Activated T-cell treated with anti-CD3 and anti-CD28 coated beads, Interleukin-2, amount 50 U/mL, for 48 hours (primary cell): ENCODE results near the gene NEURL1B.

Experiments used
- DNase-seq, 2 experiments: peaks; one replicate each; pipeline ENCODE4 v3.0.0-alpha.2; 2020

The NEURL1B gene

DNA sequence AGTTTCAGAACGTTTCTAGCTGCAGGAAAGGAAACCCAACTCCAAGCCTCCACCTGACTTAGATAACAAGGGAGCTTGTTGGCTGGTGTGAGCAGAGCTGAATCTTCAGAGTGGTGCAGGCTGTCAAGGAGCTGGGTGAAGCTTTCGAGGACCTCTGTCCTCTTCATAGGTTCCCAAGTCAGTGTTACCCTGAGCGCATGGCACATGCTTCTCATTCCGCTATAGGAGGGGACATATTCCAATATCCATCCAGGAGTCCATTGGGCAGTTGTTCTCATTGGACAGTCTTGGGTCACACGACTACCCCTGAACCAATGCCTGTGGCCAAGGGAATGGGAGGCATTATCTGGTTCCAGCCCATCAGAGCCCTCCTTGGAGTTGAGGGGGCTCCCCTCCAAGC, 79.6 kb downstream of the NEURL1B start:
- DNase-seq: no peak

DNA sequence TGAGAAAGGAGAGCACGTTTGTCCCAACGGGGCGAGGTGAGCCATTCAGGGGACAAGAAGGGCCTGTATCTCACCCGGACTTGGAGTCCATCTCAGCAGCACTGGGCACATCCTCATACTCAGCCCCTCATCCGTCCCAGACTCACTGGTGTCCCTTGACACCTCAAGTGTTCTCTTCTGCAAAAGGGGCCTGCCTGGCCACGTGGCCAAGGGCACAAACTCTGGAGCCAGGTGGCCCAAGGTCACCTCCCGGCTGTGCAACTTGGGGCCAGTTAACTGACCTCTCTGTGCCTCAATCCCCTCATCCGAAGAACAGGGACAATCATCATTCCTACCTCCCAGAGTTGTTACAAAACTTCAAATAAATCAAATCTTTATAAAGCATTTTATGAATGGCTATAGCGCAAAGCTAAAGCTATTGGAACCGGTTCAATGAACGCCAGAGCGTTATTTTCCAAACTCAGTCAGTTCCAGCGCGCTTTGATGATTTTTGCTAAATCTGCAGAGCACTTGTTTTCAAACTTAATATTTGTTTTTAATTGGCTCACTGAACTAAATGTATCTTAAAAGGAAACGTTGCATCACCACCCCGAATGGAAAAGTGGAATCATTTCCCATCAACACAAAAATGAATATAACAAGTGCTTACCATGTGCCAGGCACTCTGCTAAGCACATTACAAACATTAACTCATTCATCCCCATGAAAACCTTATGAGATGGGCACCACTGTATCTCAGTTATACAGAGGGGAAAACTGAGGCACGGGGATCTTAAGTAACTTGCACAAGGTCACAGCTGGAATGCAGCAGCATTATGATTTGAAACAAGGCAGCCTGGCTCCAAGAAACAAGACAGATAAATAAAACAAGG, 80.6 kb downstream of the NEURL1B start:
- no peak for DNase-seq

DNA sequence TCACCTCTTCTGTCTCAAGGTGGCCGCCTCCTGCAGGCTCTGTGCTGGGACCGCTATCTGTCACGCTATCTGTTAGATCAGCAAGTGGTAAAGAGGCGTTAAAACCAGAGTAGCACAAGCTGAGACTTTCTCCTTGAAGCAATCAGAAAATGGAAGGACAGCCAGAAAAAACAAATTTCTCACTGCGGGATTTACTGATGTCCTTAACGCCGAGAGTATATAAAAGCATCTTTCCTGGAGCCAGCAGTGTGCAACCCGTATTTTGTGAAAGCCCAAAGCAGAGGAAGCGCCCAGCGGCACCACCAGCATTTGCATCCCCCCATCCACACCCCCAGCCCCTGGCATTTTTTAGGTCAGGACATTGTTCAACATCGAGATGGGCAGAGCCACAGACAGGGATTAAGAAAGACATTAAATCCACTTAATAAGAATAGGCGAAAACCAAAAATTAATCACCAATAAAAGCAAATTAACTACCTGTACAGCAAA, 81.3 kb downstream of the NEURL1B start:
- DNase-seq: peak in 1 of 2 experiments; percentile 30

DNA sequence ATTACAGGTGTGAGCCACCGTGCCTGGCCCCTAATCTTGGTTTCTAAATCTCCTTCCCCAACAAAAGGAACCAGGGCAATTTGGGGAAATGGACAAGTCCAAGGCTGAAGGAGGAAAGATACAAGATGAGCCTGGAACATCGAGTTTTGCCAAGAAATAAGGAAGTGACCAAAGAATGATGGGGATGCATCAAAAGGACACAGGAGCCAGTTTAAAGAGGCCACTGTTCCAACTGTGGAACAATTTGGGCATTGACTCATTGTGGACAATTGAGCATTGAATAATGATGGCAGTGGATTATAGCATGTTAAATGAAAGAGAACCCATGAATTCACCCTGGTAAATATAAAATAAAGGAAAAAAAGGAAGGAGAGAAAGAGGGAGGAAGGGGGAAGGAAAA, 82.4 kb downstream of the NEURL1B start:
- no peak for DNase-seq

DNA sequence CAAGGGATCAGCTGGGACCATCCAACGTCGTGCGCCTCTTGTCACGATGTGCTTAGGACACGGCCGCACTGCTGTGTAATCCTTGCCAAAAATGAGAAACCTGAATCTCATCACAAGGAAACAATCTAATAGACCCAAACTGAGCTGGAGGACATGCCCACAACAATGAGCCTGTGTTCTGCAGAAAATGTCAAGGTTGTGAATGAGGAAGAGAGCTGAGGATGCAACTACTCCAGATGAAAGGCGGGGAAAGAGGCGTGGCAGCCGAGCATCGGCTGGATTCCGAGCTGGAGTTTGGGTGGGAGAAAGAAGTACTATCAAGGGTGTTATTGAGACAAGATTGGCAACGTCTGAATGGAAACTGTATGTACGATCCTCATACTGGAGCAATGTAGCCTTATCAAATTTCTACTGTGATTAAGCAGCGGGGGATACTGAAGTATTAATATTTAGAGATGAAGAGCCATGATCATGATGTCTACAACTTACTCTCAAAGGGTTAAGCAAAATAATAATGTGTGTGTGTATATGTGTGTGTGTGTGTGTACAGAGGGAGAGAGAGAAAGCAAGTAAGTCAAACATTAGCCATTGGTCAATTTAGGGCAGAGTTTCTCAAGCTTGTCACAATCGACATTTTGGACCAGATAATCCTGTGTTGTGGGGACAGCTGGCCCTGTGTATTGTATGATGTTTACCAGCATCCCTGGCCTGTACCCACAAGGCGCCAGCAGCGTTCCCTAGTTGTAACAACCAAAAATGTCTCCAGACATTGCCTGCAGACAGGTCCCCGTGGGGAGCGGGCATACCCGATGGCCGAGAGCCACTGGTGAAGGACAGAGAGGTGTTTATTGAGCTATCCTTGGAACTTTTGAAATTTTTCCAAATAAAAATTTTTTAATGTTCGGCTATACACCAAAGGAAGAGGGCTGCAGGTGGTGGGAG, 83.5 kb downstream of the NEURL1B start:
- no peak for DNase-seq

DNA sequence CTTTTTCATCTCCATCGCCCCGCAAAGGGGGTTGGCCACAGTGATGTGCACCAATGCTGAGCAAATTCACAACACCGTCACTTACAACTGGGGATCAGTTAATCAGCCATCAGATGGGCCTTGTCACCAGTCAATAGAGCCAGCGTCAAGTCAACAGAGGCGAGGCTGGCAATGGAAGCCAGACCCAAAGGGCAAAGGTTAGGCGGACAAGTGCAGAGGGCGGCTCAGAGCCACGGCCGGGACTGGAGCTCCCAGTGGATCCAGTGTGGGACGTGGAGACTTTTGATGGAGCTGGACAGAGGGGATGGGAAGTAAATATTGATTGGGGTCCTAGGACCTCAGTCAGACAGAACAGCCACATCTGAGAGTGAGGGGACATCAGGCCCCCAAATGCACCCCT, 84.2 kb downstream of the NEURL1B start:
- DNase-seq: no peak

DNA sequence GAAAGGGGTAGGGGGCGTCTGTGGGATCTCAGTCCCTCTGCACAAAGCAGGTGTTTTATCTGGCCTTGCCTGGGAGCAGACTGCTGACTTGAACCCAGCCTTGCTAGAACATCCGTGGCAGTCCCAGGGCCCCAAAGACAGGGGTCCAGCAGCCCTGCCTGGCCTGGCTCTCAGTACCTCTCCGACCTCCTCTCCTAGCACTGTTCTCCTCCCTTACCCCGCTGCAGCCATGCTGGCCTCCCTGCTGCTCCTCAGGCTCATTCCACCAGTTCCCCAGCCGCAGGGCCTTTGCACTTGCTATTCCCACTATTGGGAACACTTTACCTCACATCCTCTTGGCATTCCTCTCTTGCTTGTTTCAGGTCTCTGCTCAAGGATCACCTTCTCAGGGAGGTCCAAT, 84.7 kb downstream of the NEURL1B start:
- no peak for DNase-seq

DNA sequence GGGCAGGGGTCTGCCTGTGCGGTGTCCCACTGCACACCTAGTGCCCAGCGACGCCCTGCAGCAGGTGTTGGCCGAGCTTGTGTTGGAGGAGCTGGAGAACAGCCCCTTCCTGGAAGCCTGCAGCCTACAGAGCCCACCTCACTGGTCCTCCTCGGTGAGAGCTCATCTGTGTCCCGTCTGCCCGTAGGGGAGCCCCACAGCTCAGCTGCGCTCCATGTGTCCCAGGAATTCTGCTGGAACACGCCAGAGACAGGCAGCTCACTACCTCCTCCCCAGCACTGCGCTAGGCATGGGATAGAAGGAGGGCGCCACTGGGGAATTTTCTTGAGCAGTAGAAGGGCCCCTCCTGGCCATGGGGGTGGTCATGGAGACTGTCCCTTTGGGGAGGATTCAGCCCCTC, 85.9 kb downstream of the NEURL1B start:
- DNase-seq: no peak

DNA sequence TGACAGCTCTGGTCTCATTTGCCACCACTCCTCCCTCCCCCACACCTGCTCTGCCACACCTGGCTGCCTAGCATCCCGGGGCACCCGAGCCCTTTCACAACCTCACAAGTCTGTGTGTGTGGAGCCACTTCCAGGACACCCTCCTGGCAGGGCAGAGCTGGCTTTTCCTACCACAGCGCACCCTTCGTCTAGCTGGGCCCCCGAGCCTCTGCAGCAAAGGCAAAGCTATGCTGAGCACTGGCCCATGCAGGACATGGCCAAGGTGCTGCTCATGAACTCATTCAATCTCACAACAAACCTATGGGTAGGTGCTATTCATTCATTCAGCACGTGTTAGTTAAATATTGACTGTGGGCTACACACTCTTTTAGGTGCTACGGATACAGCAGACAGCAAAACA, 86.5 kb downstream of the NEURL1B start:
- DNase-seq: no peak

DNA sequence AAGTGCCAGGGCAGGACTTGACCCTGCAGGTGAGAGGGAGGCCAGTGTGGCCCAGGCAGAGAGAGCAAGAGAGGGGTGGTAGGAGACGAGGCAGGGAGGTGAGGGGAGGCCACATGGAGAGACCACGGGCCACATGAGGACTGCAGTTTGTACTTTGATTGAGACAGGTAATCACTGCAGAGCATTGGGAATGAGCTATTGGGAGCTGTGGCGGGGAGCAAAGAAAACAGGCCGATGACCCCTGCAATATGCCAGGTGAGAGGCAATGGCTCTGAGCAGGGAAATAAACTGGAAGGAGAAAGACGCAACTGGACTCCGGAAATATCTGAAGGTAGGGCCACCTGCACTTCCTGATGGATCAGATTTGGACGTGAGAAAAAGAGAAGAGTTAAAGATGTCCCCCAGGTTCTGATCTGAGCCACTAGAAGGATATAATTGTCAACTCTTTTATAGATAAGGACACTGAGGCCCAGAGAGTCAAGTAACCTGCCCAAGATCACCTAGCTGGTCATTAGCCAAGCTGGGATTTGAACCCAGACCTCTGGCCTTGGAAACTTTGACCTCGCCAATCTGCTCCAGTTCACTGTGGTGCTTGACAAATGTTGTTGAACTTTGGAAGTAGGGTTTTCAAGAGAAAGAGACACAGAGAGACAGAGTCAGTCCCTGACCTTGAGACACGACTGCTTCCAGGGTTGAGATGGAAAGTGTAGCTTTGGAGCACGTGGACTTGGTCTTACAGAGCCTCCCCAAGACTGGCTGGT, 87.6 kb downstream of the NEURL1B start:
- no peak for DNase-seq

DNA sequence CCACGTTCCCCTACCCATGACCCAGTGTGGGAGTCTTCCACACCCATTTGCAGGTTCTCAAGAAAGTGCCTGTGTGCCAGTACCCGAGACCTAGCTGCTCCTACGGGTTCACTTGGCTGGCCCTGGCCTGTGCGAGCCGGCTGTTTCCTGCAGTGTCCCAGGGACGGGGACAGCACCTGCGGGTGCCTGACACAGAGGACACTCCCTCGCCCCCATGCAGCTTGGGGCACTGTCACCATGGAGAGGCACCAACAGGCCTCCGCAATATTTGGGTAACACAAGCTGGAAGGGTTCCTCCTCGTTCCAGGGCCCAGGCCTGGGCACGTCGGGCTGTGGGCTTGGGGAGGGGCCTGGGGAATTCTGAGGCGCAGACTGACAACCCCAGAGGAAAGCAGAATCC, 88.5 kb downstream of the NEURL1B start:
- no peak for DNase-seq

DNA sequence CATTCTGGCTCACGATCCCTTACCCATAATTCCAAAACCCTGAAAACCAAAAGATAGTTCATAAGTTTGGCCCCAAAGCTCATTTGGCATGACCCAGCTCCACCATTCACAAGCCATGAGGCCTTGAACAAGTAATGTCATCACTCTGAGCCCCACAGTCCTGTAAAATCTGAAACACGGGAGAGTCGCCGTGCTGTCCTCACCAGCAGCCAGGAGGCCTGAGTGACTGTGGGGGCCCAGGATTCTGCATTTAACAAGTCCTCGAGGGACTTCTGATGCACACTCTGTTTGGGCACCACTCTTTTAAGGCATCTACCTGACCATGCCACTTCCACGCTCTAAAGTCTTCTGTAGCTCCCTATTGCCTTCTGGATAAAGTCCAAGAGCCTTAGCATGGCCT, 89.2 kb downstream of the NEURL1B start:
- DNase-seq: no peak

DNA sequence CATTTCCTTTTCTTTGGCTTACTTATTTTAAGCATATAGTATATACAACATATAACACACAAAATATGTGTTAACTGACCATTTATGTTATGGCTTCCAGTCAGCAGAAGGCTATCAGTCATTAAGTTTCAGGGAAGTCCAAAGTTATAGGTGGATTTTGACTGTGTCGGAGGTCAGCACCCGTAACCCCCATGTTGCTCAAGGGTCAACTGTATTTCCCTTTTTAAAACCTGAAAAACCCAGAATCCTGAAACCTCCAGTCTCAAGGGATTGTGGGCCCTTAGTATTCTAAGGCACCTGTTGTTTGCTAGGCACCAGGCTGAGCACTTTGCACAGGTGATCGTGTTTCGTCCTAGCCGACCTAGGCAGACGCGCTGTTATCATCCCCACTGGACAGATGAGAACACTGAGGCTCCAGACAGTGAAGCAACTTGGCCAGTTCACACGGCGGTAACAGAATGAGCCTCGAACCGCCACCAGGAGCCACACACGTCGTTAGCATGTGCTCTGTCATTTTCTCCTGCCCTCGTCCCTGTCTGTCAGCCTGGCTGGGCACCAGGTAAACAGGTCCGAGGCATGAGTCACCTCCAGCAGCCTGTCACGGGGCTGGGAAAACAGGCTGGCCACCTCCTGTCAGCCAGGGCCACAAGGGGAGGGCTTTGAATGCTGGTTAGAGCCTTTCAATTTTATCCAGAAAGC, 90.1 kb downstream of the NEURL1B start:
- DNase-seq: no peak

DNA sequence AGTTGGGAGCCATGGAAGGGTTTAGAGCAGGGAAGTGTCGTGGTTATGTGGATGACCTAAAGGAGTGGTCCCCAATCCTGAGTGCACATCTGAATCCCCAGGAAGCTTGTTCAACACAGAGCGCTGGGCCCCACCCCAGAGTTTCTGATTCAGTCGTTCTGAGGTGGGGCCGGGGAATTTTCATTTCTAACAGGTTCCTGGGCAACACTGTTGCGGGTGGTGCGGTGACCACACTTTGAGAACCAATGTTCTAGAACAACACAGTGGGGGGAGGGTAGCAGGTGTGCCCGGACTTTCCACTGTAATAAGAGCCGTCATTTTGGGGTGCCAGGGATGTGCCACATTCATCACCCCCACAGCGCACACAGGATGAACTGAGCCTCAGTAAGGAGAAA, 90.6 kb downstream of the NEURL1B start:
- DNase-seq: no peak

DNA sequence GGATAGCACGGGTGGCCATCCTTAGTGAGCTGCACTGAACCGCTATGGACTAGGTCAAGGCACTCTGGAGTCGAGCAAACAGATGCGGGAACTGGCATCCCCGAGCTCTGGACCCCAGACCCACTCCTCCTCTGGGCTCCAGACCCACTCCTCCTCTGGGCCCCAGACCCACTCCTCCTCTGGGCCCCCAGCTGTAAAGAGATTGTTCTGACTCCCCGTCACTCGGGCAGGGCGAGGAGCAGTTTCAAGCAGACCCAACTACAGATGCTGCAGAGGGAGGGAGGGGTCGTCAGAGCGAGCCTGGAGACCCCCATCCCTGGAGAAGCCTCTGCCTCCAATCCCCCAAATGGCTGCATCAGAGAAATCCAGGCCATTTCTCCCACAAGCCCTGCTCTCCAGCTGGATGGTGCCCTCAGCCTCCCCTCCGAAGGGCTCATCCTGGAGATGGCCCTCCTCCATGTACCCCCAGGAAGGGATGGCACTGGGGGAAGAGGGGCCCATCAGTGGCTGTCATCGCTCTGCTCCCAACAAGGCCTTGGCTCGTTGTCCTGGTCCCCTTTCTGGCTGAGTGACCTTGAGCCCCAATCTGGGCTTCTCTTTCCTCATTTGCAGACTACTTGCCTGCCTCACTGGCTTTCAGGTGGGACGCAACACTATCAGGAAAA, 91.3 kb downstream of the NEURL1B start:
- no peak for DNase-seq

DNA sequence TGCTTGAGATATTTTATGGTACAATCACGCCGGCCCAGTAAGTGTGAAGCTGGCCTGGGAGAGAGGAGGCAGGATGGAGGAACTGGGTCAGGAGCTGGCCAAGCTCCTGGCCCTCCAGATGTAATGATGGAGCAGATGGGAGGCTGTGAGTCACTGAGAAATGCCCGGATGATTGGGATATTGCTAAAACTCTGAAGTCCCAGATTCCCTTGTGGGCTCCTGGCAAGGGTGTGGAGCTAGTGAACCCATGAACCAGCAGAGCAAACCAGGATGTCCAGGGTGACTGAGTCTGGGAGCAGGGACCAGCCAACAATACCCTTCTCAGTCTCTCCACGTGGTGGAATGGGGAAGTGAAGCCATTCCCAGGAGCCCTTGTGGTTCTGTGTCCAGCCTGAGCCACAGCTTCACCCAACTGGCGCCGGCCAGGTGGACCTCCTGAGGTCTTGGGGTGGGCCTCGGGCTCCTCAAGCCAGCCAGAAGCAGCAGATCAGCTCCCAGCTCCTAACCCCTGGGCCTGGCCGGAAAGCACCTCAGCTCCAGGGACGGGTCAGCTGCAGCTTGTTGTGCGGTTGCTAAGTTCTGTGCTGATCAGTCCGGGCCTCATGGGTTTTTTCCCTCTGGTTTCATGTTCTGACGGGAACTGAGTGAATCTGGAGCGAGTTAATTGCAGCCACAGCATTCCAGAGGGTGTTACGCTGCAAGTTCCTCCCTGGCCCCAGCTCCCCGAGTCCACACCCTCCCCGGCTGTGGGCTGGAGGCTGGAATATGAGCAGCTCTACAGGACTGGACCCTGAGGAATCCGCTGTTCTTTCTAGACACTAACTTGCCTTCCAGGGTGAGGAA, 92.3 kb downstream of the NEURL1B start:
- DNase-seq: no peak

DNA sequence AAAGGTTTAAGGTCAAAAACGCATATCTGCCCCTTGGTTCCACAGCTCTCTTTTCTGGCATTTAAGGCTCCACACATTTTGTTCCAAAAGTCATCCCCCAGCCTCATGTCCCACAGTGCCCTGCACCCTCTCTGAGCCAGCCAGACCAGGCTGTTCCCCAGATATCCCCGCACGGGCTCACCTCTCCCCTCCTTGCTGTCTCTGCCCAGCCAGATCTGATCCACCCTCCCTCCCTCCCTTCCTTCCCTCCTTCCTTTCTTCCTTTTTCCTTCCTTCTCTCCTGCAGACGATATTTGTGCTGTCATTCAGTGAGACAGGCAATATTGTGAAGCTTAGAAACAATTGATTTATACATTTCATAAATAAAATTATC, 92.9 kb downstream of the NEURL1B start:
- no peak for DNase-seq

DNA sequence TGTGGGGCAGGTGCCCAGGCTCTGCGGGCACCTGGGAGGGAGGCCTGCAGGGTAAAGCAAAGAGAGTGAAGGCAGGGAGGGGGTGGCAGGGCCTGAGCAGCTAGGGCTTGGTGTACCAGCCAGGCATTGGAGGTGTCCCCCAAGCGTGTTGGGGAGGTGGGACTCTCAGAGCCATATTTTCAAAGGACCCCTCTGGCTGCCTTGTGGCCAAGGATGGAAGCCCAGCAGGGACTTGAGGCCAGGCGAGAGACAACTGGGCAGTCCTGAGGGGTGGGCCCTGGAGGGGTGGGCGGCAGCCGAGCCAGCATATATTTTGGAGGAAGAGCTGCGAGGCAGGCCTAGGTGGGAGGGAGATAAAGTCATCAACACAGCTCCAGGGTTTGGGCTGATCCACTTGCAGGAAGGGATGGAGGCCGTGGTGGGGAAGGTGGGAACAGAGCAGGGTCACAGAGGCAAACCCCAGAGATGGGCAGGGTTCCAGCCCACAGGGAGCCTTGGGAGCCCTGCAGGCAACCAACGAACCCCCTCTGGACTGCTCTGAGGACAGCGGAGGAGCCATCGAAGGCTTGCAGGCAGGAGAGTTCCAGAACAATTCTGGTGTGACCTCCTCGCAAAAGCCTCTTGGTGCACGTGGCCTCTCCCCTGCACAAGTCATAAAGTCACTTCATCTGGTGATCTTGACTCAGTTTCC, 94.2 kb downstream of the NEURL1B start:
- no peak for DNase-seq

DNA sequence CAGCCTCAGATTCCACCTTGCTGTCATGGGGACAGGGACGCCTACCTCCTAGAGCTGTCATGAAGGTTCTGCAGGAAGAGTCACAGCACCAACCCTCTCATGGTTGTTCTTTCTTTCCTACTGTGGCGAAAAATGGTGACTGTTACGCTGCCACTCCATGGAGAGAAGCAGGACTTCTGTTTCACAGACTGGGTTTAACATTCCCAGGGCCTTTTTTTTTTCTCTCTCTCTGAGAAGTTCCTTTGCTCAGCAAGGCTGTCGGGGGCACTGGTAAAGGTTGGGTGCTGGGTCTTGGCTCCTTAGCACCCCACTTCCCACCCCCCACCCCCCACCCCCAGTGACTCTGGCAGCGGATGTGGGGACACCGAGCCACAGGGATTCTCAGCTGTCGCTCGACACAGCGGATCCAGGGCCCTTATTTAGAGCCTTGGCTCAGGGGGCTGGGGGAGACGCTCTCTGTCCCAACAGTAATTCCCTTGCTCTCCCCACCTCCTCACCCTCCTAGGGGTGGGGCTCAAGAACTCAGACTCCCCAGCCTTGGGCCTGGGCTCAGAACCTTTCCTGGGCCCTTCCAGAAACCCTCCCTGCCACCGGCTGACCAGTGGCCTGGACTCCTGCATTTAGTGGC, 95.6 kb downstream of the NEURL1B start:
- DNase-seq: no peak

DNA sequence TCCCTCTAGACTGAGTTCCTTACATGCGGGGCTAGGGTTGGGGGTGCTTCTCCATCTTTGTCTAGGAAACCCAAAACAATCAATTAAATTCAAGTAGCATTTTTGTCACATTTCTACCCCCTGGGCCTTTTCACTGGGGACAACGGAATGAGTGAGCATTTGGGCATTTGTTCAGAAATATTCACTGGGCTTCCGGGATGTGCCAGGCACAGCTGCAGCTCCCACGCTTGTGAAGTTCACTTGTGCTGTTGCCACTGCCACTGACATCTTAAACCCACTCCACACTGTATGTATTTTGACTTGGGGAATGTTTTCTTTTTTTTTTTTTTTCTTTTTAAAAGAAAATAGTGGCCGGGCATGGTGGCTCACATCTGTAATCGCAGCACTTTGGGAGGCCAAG, 98.3 kb downstream of the NEURL1B start:
- DNase-seq: no peak
